Osteocyte (in vitro differentiated cells): ENCODE measurements around the gene CTRL. TPM values are rescaled to one million over a fixed set of nuclear protein-coding genes. Genes with fewer than 3 reads are reported as not detected.

Source experiments
- DNase-seq: peaks from one replicate; pipeline ENCODE4 v3.0.0; 2021; ENCODE audit warnings: mixed read lengths; ENCODE audit not compliant: unreplicated experiment; ENCODE audit errors: extremely low spot score
- H3K27ac Mint-ChIP-seq: one replicate; pipeline ENCODE4 v1.8.0; 2021; ENCODE audit warnings: mild to moderate bottlenecking, mixed read lengths; ENCODE audit not compliant: unreplicated experiment
- H3K27me3 Mint-ChIP-seq: one replicate; pipeline ENCODE4 v1.8.0; 2021; ENCODE audit warnings: mixed read lengths; ENCODE audit not compliant: unreplicated experiment
- H3K36me3 Mint-ChIP-seq: one replicate; pipeline ENCODE4 v1.8.0; 2021; ENCODE audit warnings: mixed read lengths; ENCODE audit not compliant: unreplicated experiment
- H3K4me1 Mint-ChIP-seq: one replicate; pipeline ENCODE4 v1.8.0; 2021; ENCODE audit warnings: mixed read lengths; ENCODE audit not compliant: unreplicated experiment
- H3K4me3 Mint-ChIP-seq: one replicate; pipeline ENCODE4 v1.8.0; 2021; ENCODE audit warnings: mild to moderate bottlenecking, moderate library complexity, mixed read lengths; ENCODE audit not compliant: unreplicated experiment
- H3K9me3 Mint-ChIP-seq: one replicate; pipeline ENCODE4 v1.8.0; 2021; ENCODE audit warnings: mixed read lengths; ENCODE audit not compliant: unreplicated experiment
- CTCF ChIP-seq: fragments of 200-600 bp; sonication (generic); IDR thresholded peaks from 2 replicates; pipeline ENCODE4 v1.5.0; 2021; ENCODE audit warnings: antibody characterized with exemption, mild to moderate bottlenecking, moderate library complexity
- total RNA-seq: library from RNA; stranded (reverse); gene quantifications from 2 replicates; pipeline ENCODE4 v1.2.1, GENCODE V29; 2021

The CTRL gene
- total RNA-seq, 1 donor from 2014 or later = 0.91 TPM

GRCh38 chr16:67965668-67966548, 34.2 kb upstream of the CTRL start:
- H3K9me3 Mint-ChIP-seq = no peaks in the 10 kb centered on the region
- H3K4me1 Mint-ChIP-seq = peaks cover 42% of the 10 kb centered on the region
- peaks cover 21% of the 10 kb centered on the region for H3K36me3 Mint-ChIP-seq
- peak overlapping the region; percentile 95 for H3K27ac Mint-ChIP-seq
- TF ChIP-seq CTCF = no peak
- H3K4me3 Mint-ChIP-seq = peak overlapping the region; percentile 96
- no peak for DNase-seq
- no peaks in the 10 kb centered on the region for H3K27me3 Mint-ChIP-seq

GRCh38 chr16:67964477-67965131, 32.9 kb upstream of the CTRL start:
- Mint-ChIP-seq H3K9me3 (no peaks in the 10 kb centered on the region), H3K36me3 (peaks cover 25% of the 10 kb centered on the region), H3K27ac (no peak overlapping the region), H3K27me3 (no peaks in the 10 kb centered on the region), H3K4me3 (no peak overlapping the region), H3K4me1 (peaks cover 53% of the 10 kb centered on the region)
- TF ChIP-seq CTCF = no peak
- DNase-seq = no peak

GRCh38 chr16:67963662-67964321, 32.1 kb upstream of the CTRL start:
- H3K27me3 Mint-ChIP-seq = no peaks in the 10 kb centered on the region
- DNase-seq = no peak
- no peak for TF ChIP-seq CTCF
- no peaks in the 10 kb centered on the region for H3K9me3 Mint-ChIP-seq
- peaks cover 57% of the 10 kb centered on the region for H3K4me1 Mint-ChIP-seq
- H3K27ac Mint-ChIP-seq = no peak overlapping the region
- peaks cover 25% of the 10 kb centered on the region for H3K36me3 Mint-ChIP-seq
- H3K4me3 Mint-ChIP-seq = no peak overlapping the region

- H3K27ac Mint-ChIP-seq = no peak overlapping the region
- no peak overlapping the region for H3K4me3 Mint-ChIP-seq
- peaks cover 57% of the 10 kb centered on the region for H3K4me1 Mint-ChIP-seq
- H3K9me3 Mint-ChIP-seq = no peaks in the 10 kb centered on the region
- no peak for DNase-seq
- peaks cover 29% of the 10 kb centered on the region for H3K36me3 Mint-ChIP-seq
- no peak for TF ChIP-seq CTCF
- no peaks in the 10 kb centered on the region for H3K27me3 Mint-ChIP-seq
Observed at GRCh38 chr16:67963292-67963661, 31.6 kb upstream of the CTRL start.

GRCh38 chr16:67962135-67962534, 30.5 kb upstream of the CTRL start:
- Mint-ChIP-seq H3K4me3 (no peak overlapping the region), H3K9me3 (no peaks in the 10 kb centered on the region), H3K27ac (no peak overlapping the region), H3K36me3 (peaks cover 34% of the 10 kb centered on the region), H3K4me1 (peaks cover 56% of the 10 kb centered on the region), H3K27me3 (no peaks in the 10 kb centered on the region)
- TF ChIP-seq CTCF = no peak
- DNase-seq = no peak
